Activated CD4-positive, alpha-beta T cell treated with anti-CD3 and anti-CD28 coated beads, Interleukin-2, amount 10 ng/mL, durations not matched to agents 24 days and 14 days (primary cell): ENCODE results near the gene THSD1. TPM values are rescaled to one million over a fixed set of nuclear protein-coding genes. Genes with fewer than 3 reads are reported as not detected.

ENCODE experiments used
- total RNA-seq: library from RNA; stranded (reverse); gene quantifications from 2 replicates; pipeline ENCODE4 v1.2.3, GENCODE V29; 2022

Gene THSD1
- total RNA-seq, 1 donor from 2014 or later, result 0.14 TPM

Other genes starting within 250 kb of the THSD1 start
- gene NEK3, start 246.6 kb downstream of the THSD1 start, total RNA-seq, result 7.1 and 10.4 TPM in 2 replicates
- gene VPS36, start 44.5 kb upstream of the THSD1 start, total RNA-seq, result 42.0 and 43.0 TPM in 2 replicates
- gene CKAP2, start 49.3 kb upstream of the THSD1 start, total RNA-seq, result 39.9 and 40.9 TPM in 2 replicates
- 8.9 TPM in 2 replicates for gene HNRNPA1L2, start 236.3 kb upstream of the THSD1 start, total RNA-seq
- gene SUGT1, start 246.7 kb upstream of the THSD1 start, total RNA-seq, result 71.2 and 77.8 TPM in 2 replicates